Spinal cord (tissue), 10 donors: ENCODE results near the gene SKIC8. TPM values are rescaled to one million over a fixed set of nuclear protein-coding genes. Genes with fewer than 3 reads are reported as not detected.

Experiments
- DNase-seq, 6 donors: peaks; one replicate each; pipeline versions ENCODE4 v3.0.0 to v3.0.0-alpha.2; 2013 to 2015; ENCODE audit warnings: low spot score in 6 of 6, low read depth in 4 of 6
- H3K27ac ChIP-seq: one replicate; pipeline ENCODE4 v1.5.1; 2013; ENCODE audit warnings: low read depth, low read length, control low read depth
- H3K27me3 ChIP-seq: one replicate; pipeline ENCODE4 v1.6.1; 2013; ENCODE audit warnings: low read length; ENCODE audit not compliant: control insufficient read depth, insufficient read depth
- H3K36me3 ChIP-seq: one replicate; pipeline ENCODE4 v1.6.1; 2013; ENCODE audit warnings: low read length; ENCODE audit not compliant: control insufficient read depth, insufficient read depth
- H3K4me1 ChIP-seq: one replicate; pipeline ENCODE4 v1.6.1; 2013; ENCODE audit warnings: low read length; ENCODE audit not compliant: control insufficient read depth, insufficient read depth
- H3K4me3 ChIP-seq: one replicate; pipeline ENCODE4 v1.5.1; 2013; ENCODE audit warnings: low read depth, low read length, control low read depth
- H3K9me3 ChIP-seq: one replicate; pipeline ENCODE4 v1.6.1; 2013; ENCODE audit warnings: low read length; ENCODE audit not compliant: control insufficient read depth, insufficient read depth
- WGBS: methylation state at CpG from one replicate; pipeline ENCODE4 v1.1.5; 2013; ENCODE audit warnings: missing lambda C conversion rate; ENCODE audit not compliant: insufficient coverage; 5-methylcytosine and 5-hydroxymethylcytosine counted together
- polyA plus RNA-seq, 2 donors: library from polyadenylated mRNA; unstranded; fragments of 120-200 nt; gene quantifications; one replicate each; pipeline ENCODE4 v1.2.1, GENCODE V29; 2013; ENCODE audit not compliant: insufficient read length in 2 of 2
- small RNA-seq: library from RNA; depleted of rRNA; stranded (forward); fragments of <200 nt; gene quantifications from one replicate; pipeline ENCODE3, GENCODE V24; 2014; ENCODE audit warnings: low replicate concordance
- total RNA-seq, 2 donors: library from RNA; depleted of rRNA in 1 of 2; stranded (reverse); fragments of 120-200 nt in 1 of 2; fragments of >200 nt in 1 of 2; gene quantifications; one replicate each; pipeline versions ENCODE4 v1.2.3 to v1.2.4, GENCODE V29; 2013 to 2014
- donor health status: healthy.

Gene SKIC8
- total and polyA plus RNA-seq, 4 donors: 71.8 to 104 (median 93.8) TPM

DNA sequence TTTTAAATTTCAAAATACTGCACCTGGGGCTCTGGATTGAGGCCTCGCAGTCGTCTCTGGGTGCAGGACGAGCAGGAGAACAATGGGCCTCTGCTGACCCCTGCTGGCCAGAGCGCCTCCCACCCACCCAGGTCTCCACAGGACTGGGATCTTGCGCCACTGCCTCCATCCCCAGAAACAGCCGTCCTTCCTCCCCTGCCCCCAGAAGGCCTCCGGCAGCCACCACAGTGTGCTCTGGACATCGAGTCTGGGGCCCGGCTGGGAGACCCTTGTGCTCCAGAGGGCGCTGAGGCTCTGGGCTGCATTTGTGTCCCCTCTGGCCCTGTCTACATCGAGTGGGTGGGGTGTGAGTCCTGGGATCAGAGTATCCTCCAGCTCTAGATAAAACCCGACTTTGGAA lies 58.4 kb downstream of the SKIC8 start:
- DNase-seq: peak in 4 of 6 donors; percentile 64 to 94 (median 83)
- Histone ChIP-seq H3K27me3 (no peaks in the 10 kb centered on the region), H3K9me3 (no peaks in the 10 kb centered on the region), H3K4me3 (no peak overlapping the region), H3K4me1 (peaks cover 25% of the 10 kb centered on the region), H3K27ac (no peak overlapping the region), H3K36me3 (no peaks in the 10 kb centered on the region)
- WGBS: 27% methylated on average over 9 of the region's 12 CpGs

DNA sequence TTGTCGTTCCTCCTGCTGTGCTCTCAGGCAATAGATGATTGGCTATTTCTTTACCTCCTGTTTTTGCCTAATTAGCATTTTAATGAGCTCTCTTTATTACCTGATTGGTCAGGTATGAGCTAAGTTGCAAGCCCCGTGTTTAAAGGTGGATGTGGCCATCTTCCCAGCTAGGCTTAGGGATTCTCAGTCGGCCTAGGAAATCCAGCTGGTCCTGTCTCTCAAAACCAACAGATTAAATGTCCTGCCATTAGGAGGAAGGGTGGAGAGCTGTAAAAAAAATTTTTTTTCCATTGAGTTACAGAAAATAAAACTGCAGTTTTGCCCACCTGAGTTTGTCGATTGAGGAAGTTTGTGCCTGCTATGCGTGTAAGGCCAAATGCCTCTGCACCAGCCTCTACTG lies 59.6 kb downstream of the SKIC8 start:
- Histone ChIP-seq H3K9me3 (no peaks in the 10 kb centered on the region), H3K4me1 (peaks cover 34% of the 10 kb centered on the region), H3K36me3 (no peaks in the 10 kb centered on the region), H3K27ac (no peak overlapping the region), H3K27me3 (no peaks in the 10 kb centered on the region), H3K4me3 (no peak overlapping the region)
- 80% methylated on average over 3 of the region's 5 CpGs for WGBS
- DNase-seq: no peak

DNA sequence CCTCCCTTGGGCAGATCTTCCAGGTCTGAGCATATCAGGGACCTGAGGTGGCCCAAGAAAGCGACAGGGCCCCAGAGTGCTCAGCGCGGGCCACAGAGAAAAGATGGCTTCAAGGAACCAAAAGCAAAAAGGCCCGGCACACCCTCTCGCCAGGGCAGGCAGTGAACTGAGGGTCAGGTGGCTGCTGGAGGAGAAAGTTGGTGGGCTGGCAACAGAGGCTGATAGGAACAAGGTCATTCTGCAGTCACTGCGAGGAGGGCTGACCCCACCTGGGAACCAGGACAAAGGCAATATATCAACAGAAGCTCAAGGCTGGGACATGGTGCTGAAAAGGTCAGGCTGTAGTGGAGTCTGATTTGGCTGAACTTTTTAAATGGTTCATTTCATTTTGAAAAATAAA lies 62.3 kb downstream of the SKIC8 start:
- DNase-seq: no peak
- H3K4me1 ChIP-seq: peaks cover 47% of the 10 kb centered on the region
- H3K27me3 ChIP-seq: no peaks in the 10 kb centered on the region
- H3K4me3 ChIP-seq: no peak overlapping the region
- H3K27ac ChIP-seq: no peak overlapping the region
- H3K36me3 ChIP-seq: no peaks in the 10 kb centered on the region
- 87% methylated on average over 5 of the region's 6 CpGs for WGBS
- no peaks in the 10 kb centered on the region for H3K9me3 ChIP-seq

DNA sequence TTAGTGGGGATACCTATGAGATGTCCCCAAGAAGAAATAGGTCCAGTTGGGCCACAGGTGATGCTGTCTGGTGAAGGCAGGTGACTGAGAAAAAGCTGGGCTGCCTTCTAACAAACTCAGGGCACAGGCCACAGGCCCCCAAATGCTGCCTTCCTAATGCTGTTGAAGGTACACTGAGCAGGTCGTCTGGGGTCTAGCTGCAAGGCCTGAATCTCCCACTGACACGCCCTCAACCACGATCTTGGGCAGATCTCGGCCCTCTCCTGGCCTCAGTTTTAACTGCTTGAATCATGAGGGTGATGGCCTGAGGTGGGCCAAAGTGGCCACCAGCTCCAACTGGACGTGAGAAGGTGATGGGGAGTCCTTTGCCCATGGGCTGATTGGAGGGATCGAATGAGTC lies 62.9 kb downstream of the SKIC8 start:
- WGBS: 93% methylated on average over 6 of the region's 6 CpGs
- no peak overlapping the region for H3K4me3 ChIP-seq
- no peaks in the 10 kb centered on the region for H3K36me3 ChIP-seq
- DNase-seq: no peak
- no peaks in the 10 kb centered on the region for H3K9me3 ChIP-seq
- peaks cover 47% of the 10 kb centered on the region for H3K4me1 ChIP-seq
- H3K27ac ChIP-seq: no peak overlapping the region
- H3K27me3 ChIP-seq: no peaks in the 10 kb centered on the region

DNA sequence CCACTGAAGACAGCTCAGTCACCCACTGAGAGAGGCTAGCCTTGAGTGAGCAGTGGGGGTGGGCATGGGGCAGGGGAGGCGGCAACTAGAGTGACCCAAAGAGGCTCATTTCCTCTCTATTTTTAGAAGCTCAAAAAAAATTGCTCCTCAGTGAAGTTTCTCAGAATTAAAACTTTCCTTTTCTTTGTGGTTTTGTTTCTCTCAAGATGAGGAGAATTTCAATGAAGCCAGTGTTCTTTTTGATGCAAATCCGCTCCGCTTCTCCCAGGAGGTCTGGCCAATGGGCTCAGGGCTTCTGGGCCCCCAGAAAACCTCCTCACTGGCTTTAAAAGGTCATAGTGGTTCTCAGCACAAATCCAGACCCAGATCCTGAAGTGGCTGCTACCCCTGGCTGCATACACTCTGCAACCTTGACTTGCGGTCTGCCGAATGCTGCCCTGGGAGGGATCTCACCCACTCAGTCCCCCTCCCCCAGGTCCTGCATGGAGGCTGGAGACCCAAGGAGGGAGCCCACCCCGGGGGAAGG lies 64.8 kb downstream of the SKIC8 start, which contains the start of gene ACSBG1:
Gene ACSBG1, minus strand, starts transcription at position 51 of the 526 bp plus-strand sequence. CDS start 64 bp downstream, outside the sequence.
- Histone ChIP-seq H3K4me1 (peaks cover 51% of the 10 kb centered on the region), H3K27me3 (no peaks in the 10 kb centered on the region), H3K36me3 (peaks cover 4% of the 10 kb centered on the region), H3K4me3 (peak within 1 kb of the TSS; percentile 21), H3K27ac (peak within 1 kb of the TSS; percentile 82), H3K9me3 (no peaks in the 10 kb centered on the region)
- WGBS: 38% methylated on average over 4 of the region's 6 CpGs
- peak in 2 of 6 donors; percentile 77 for DNase-seq

DNA sequence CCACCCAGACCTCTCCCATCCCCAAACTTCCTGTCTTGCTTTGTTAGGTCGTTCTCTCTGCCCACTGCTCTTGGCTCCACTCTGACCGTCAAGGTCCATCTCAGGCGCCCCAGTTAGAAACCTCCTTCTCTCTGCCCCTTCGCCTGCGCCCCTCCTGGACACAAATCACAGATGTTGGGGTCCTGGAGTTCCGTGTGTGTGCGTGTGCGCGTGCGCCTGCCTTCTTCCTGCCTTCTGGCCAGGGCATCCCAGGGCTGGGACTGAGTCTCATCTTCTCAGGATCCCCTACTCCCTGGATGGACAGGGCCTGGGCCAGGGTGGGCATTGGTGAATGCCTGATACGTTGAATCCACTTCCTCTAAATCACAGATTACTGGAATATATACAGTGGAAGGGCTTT lies 65.9 kb downstream of the SKIC8 start:
- WGBS: 67% methylated on average over 10 of the region's 11 CpGs
- Histone ChIP-seq H3K4me1 (peaks cover 55% of the 10 kb centered on the region), H3K9me3 (no peaks in the 10 kb centered on the region), H3K4me3 (peak overlapping the region; percentile 21), H3K36me3 (peaks cover 4% of the 10 kb centered on the region), H3K27ac (peak overlapping the region; percentile 82), H3K27me3 (no peaks in the 10 kb centered on the region)
- no peak for DNase-seq

Small RNA genes lying within 50 kb of the gene (small RNA-seq; reads per million reads assigned to genes)
- gene AC090607.5: not detected

Other genes with a start within 250 kb of the SKIC8 start
- gene TBC1D2B, start 221.9 kb downstream of the SKIC8 start, total RNA-seq: 10 to 100 TPM; 29.2 to 41.7 TPM
- 10 to 100 TPM; 21.0 to 26.0 TPM for gene TBC1D2B, start 221.9 kb downstream of the SKIC8 start, polyA plus RNA-seq
- not detected for gene SH2D7, start 207.0 kb downstream of the SKIC8 start, total RNA-seq
- 1 to 10 TPM in 1 of 2 donors, under 1 TPM in 1; 0.92 to 1.9 TPM for gene SH2D7, start 207.0 kb downstream of the SKIC8 start, polyA plus RNA-seq
- gene CIB2, start 168.2 kb downstream of the SKIC8 start, total RNA-seq: 10 to 100 TPM; 18.2 to 18.4 TPM
- 10 to 100 TPM; 74.6 to 81.4 TPM for gene CIB2, start 168.2 kb downstream of the SKIC8 start, polyA plus RNA-seq
- 10 to 100 TPM; 47.1 to 98.7 TPM for gene IDH3A, start 150.2 kb downstream of the SKIC8 start, total RNA-seq
- gene IDH3A, start 150.2 kb downstream of the SKIC8 start, polyA plus RNA-seq: 100 to 1,000 TPM in 1 of 2 donors, 10 to 100 TPM in 1; 93.7 to 104 TPM
- gene ACSBG1, start 65.0 kb downstream of the SKIC8 start, total RNA-seq: 10 to 100 TPM; 11.6 to 43.3 TPM
- 10 to 100 TPM; 43.0 to 44.2 TPM for gene ACSBG1, start 65.0 kb downstream of the SKIC8 start, polyA plus RNA-seq
- gene DNAJA4, start 35.0 kb downstream of the SKIC8 start, total RNA-seq: 10 to 100 TPM; 21.7 to 62.1 TPM
- 10 to 100 TPM; 64.2 to 72.7 TPM for gene DNAJA4, start 35.0 kb downstream of the SKIC8 start, polyA plus RNA-seq
- gene CRABP1, start 40.7 kb upstream of the SKIC8 start, total RNA-seq: 1,000 to 10,000 TPM in 1 of 2 donors, 100 to 1,000 TPM in 1; 113 to 1,461 TPM
- gene CRABP1, start 40.7 kb upstream of the SKIC8 start, polyA plus RNA-seq: 100 to 1,000 TPM; 326 to 539 TPM
- 10 to 100 TPM; 36.1 to 62.4 TPM for gene IREB2, start 138.6 kb upstream of the SKIC8 start, total RNA-seq
- gene IREB2, start 138.6 kb upstream of the SKIC8 start, polyA plus RNA-seq: 10 to 100 TPM; 33.6 to 40.6 TPM
- gene HYKK, start 208.0 kb upstream of the SKIC8 start, total RNA-seq: 1 to 10 TPM; 3.1 to 5.4 TPM
- gene HYKK, start 208.0 kb upstream of the SKIC8 start, polyA plus RNA-seq: 1 to 10 TPM; 2.5 to 2.6 TPM
- gene PSMA4, start 240.8 kb upstream of the SKIC8 start, total RNA-seq: 100 to 1,000 TPM; 168 to 201 TPM
- 100 to 1,000 TPM; 177 to 188 TPM for gene PSMA4, start 240.8 kb upstream of the SKIC8 start, polyA plus RNA-seq